ENCODE results near the gene UBALD2.

DNA sequence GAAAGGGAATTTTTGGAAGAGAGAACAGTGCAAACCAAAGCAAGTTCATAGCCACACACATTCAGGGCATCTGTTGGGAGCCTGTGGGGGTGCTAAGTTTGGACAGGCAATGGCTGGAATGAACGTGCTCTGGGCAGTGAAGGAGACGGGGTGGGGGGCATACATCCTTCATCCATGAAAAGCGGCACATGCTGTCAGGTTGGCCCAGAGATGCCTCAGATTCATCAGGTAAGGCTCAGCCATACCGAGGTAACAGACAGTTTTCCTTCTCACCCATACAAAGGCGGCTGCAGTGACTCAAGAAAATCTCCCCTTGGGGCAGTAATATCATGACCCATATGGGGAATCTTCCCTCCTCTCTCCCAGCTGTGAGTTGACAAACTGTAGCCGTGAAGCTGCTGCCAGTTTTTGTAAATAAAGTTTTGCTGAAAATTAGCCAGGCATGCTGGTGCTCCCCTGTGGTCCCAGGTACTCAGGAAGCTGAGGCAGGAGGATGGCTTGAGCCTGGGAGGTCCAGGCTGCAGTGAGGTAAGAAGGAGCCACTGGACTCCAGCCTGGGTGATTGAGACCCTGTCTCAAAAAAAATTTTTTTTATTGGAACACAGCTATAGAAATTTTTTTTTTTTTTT is 9.2 kb upstream of the UBALD2 start:
- TF ChIP-seq, protein P1, sequence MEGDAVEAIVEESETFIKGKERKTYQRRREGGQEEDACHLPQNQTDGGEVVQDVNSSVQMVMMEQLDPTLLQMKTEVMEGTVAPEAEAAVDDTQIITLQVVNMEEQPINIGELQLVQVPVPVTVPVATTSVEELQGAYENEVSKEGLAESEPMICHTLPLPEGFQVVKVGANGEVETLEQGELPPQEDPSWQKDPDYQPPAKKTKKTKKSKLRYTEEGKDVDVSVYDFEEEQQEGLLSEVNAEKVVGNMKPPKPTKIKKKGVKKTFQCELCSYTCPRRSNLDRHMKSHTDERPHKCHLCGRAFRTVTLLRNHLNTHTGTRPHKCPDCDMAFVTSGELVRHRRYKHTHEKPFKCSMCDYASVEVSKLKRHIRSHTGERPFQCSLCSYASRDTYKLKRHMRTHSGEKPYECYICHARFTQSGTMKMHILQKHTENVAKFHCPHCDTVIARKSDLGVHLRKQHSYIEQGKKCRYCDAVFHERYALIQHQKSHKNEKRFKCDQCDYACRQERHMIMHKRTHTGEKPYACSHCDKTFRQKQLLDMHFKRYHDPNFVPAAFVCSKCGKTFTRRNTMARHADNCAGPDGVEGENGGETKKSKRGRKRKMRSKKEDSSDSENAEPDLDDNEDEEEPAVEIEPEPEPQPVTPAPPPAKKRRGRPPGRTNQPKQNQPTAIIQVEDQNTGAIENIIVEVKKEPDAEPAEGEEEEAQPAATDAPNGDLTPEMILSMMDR (IDR thresholded peaks at IDR 0.05) = no peak
- no peak for TF ChIP-seq EP300 (IDR thresholded peaks at IDR 0.05)
- no peak for TF ChIP-seq POLR2A (IDR thresholded peaks at IDR 0.05)
- TF ChIP-seq POLR2AphosphoS5 (IDR thresholded peaks at IDR 0.05) = no peak
